Measurements from ENCODE around the gene MIGA1. TPM values are rescaled to one million over a fixed set of nuclear protein-coding genes. Genes with fewer than 3 reads are reported as not detected.

Gene MIGA1
- total and polyA plus RNA-seq, 12 donors = 2.4 to 24.2 (median 16.8) TPM

GRCh38 chr1:77927414-77927813, 148.0 kb downstream of the MIGA1 start:
- Histone ChIP-seq H3K36me3 (replicated peaks in 1 of 2) (peaks cover 0 to 4% of the 10 kb centered on the region in 2 donors), H3K9me3 (replicated peaks in 1 of 3) (no peaks in the 10 kb centered on the region), H3K4me3 (no peak overlapping the region), H3K27ac (no peak overlapping the region), H3K27me3 (no peaks in the 10 kb centered on the region), H3K4me1 (replicated peaks in 1 of 2) (no peaks in the 10 kb centered on the region)
- WGBS, 4 donors = 88 to 92% (median 89%) methylated on average over 4 of the region's 4 CpGs
- TF ChIP-seq CTCF (IDR thresholded peaks at IDR 0.05) = no peak
- TF ChIP-seq POLR2A (IDR thresholded peaks at IDR 0.05) = no peak
- intact Hi-C loops (cut with DNase I) = no loop called here
- DNase-seq = no peak

Other genes with a start within 250 kb of the MIGA1 start
- 10 to 100 TPM; 32.3 to 86.2 (median 54.4) TPM for gene ZZZ3, start 97.0 kb upstream of the MIGA1 start, total RNA-seq
- gene ZZZ3, start 97.0 kb upstream of the MIGA1 start, polyA plus RNA-seq = 10 to 100 TPM; 14.1 to 38.3 (median 22.5) TPM
- gene USP33, start 19.8 kb upstream of the MIGA1 start, total RNA-seq = 10 to 100 TPM; 46.8 to 95.7 (median 71.0) TPM
- 10 to 100 TPM; 29.6 to 65.6 (median 34.6) TPM for gene USP33, start 19.8 kb upstream of the MIGA1 start, polyA plus RNA-seq
- gene NEXN, start 109.0 kb downstream of the MIGA1 start, total RNA-seq = 10 to 100 TPM in 5 of 9 donors, 1 to 10 TPM in 4; 6.5 to 24.2 (median 10.5) TPM
- 10 to 100 TPM; 19.2 to 50.6 (median 50.2) TPM for gene NEXN, start 109.0 kb downstream of the MIGA1 start, polyA plus RNA-seq
- 100 to 1,000 TPM in 5 of 9 donors, 10 to 100 TPM in 4; 65.8 to 169 (median 130) TPM for gene FUBP1, start 199.4 kb downstream of the MIGA1 start, total RNA-seq
- gene FUBP1, start 199.4 kb downstream of the MIGA1 start, polyA plus RNA-seq = 100 to 1,000 TPM in 1 of 3 donors, 10 to 100 TPM in 2; 37.3 to 177 (median 59.2) TPM
- gene DNAJB4, start 225.3 kb downstream of the MIGA1 start, total RNA-seq = 100 to 1,000 TPM in 3 of 9 donors, 10 to 100 TPM in 6; 31.8 to 182 (median 76.1) TPM
- gene DNAJB4, start 225.3 kb downstream of the MIGA1 start, polyA plus RNA-seq = 100 to 1,000 TPM in 1 of 3 donors, 10 to 100 TPM in 2; 32.1 to 165 (median 41.8) TPM